GM12878 (cell line): ENCODE results near the gene COG1. TPM values are rescaled to one million over a fixed set of nuclear protein-coding genes. Genes with fewer than 3 reads are reported as not detected.

Experiments
- ATAC-seq: fragments of 200-7000 bp; cut with Tn5 transposase; 3 replicates; pipeline ENCODE4 v1.9.1; 2020; ENCODE audit warnings: mild to moderate bottlenecking, moderate library complexity
- BruUV-seq: library from RNA; stranded (reverse); fragments of 400-500 nt; replicated peaks from 2 replicates; lab custom pipeline; 2021; lab: Mats Ljungman, UMichigan
- CTCF ChIA-PET: fragments of 300-600 bp; sonication (Branson Sonifier 250); formaldehyde crosslinking; extraction: SDS; loops from one replicate; lab custom pipeline; 2021; ENCODE audit warnings: inconsistent platforms; lab: Yijun Ruan, JAX
- POLR2A ChIA-PET: fragments of 350-600 bp; formaldehyde crosslinking; extraction: SDS; loops from one replicate; lab custom pipeline; 2021; ENCODE audit warnings: inconsistent platforms; lab: Charles Lee
- RAD21 ChIA-PET: fragments of 300-600 bp; sonication (Branson Sonifier 250); formaldehyde crosslinking; loops from one replicate; lab custom pipeline; 2023; ENCODE audit warnings: antibody characterized with exemption; ENCODE audit not compliant: unreplicated experiment; lab: Charles Lee
- SMC1A ChIA-PET: fragments of 300-600 bp; sonication (Branson Sonifier 250); formaldehyde crosslinking; loops from one replicate; lab custom pipeline; 2023; ENCODE audit not compliant: unreplicated experiment, uncharacterized antibody; lab: Charles Lee
- DNase-seq: peaks from one replicate; pipeline ENCODE4 v3.0.0-alpha.2; 2011; ENCODE audit warnings: low read depth, low spot score
- FAIRE-seq: peaks from 3 replicates; lab custom pipeline; 2011; peaks lifted over from hg19 to GRCh38; lab: Jason Lieb, UNC
- H2AFZ ChIP-seq: 2 replicates; pipeline ENCODE4 v1.6.0; 2011; ENCODE audit warnings: low read depth, low read length, control low read depth; ENCODE audit not compliant: control insufficient read depth
- H3K27ac ChIP-seq: 2 replicates; pipeline ENCODE4 v1.5.1; 2011; ENCODE audit warnings: control low read depth; ENCODE audit not compliant: control insufficient read depth, insufficient read depth
- H3K27me3 ChIP-seq, 2 experiments: replicated peaks in 1 of 2; 2 replicates each; pipeline versions ENCODE4 v1.6.0 to v1.6.1; 2011; ENCODE audit warnings: low read length in 1 of 2; ENCODE audit not compliant: control insufficient read depth in 2 of 2, insufficient read depth in 2 of 2
- H3K36me3 ChIP-seq, 2 experiments: 2 replicates each; pipeline ENCODE4 v1.5.1; 2011; ENCODE audit warnings: low read length in 1 of 2; ENCODE audit not compliant: control insufficient read depth in 2 of 2, insufficient read depth in 2 of 2
- H3K4me1 ChIP-seq: 2 replicates; pipeline ENCODE4 v1.6.1; 2011; ENCODE audit warnings: mild to moderate bottlenecking, low read length, moderate library complexity, mixed read lengths; ENCODE audit not compliant: control insufficient read depth, insufficient read depth
- H3K4me2 ChIP-seq: 2 replicates; pipeline ENCODE4 v1.6.0; 2011; ENCODE audit warnings: control low read depth; ENCODE audit not compliant: control insufficient read depth, insufficient read depth
- H3K4me3 ChIP-seq: fragments of 200-600 bp; sonication (generic); 2 replicates; pipeline ENCODE4 v1.5.1; 2016
- H3K79me2 ChIP-seq: 2 replicates; pipeline ENCODE4 v1.6.0; 2011; ENCODE audit warnings: low read length; ENCODE audit not compliant: control insufficient read depth, insufficient read depth
- H3K9ac ChIP-seq: 2 replicates; pipeline ENCODE4 v1.8.0; 2011; ENCODE audit warnings: low read length, control low read depth, mixed read lengths; ENCODE audit not compliant: control insufficient read depth, insufficient read depth
- H3K9me3 ChIP-seq: replicated peaks from 3 replicates; pipeline ENCODE4 v1.5.1; 2011; ENCODE audit warnings: mild to moderate bottlenecking, low read length; ENCODE audit not compliant: control insufficient read depth, insufficient read depth
- H4K20me1 ChIP-seq: 2 replicates; pipeline ENCODE4 v1.6.0; 2011; ENCODE audit not compliant: control insufficient read depth, insufficient read depth
- EP300 ChIP-seq, 2 experiments: fragments of 150-350 bp in 1 of 2; IDR thresholded peaks; 2 replicates each; pipeline ENCODE4 v1.6.1; 2011 to 2012; ENCODE audit warnings: low read depth in 2 of 2, low read length in 2 of 2, borderline replicate concordance in 1 of 2, improper control_type of control experiment in 1 of 2, inconsistent platforms in 1 of 2; ENCODE audit not compliant: control insufficient read depth in 1 of 2
- HDGF ChIP-seq: fragments of 450-650 bp; IDR thresholded peaks from 2 replicates; pipeline ENCODE4 v1.6.1; 2016; ENCODE audit warnings: antibody characterized with exemption
- JUNB ChIP-seq: IDR thresholded peaks from 2 replicates; pipeline ENCODE4 v1.6.1; 2016; ENCODE audit warnings: antibody characterized with exemption, mild to moderate bottlenecking
- LARP7 ChIP-seq: fragments of 450-650 bp; IDR thresholded peaks from 2 replicates; pipeline ENCODE4 v1.6.1; 2017; ENCODE audit warnings: mild to moderate bottlenecking
- PAX8 ChIP-seq: fragments of 450-650 bp; IDR thresholded peaks from 2 replicates; pipeline ENCODE4 v1.6.1; 2017; ENCODE audit warnings: mild to moderate bottlenecking, moderate library complexity
- WRNIP1 ChIP-seq: IDR thresholded peaks from 2 replicates; pipeline ENCODE4 v1.6.1; 2011; ENCODE audit warnings: low read depth, low read length, improper control_type of control experiment, borderline replicate concordance
- WGBS: methylation state at CpG from one replicate; pipeline ENCODE4 v1.1.6; 2016; ENCODE audit warnings: low lambda C conversion rate; ENCODE audit not compliant: insufficient replicate concordance, insufficient coverage; ENCODE audit errors: missing lambda C conversion rate; 5-methylcytosine and 5-hydroxymethylcytosine counted together
- in situ Hi-C: fragments of 300-500 bp; cut with MboI; formaldehyde crosslinking; loops from 9 replicates; pipeline ENCODE4 v1.14.3; 2018; ENCODE audit warnings: mixed read lengths
- intact Hi-C: fragments of 100-400 bp; cut with micrococcal nuclease; formaldehyde crosslinking; loops from one replicate; pipeline ENCODE4 v1.14.2; 2022; ENCODE audit not compliant: unreplicated experiment
- polyA plus RNA-seq, 11 experiments: library from polyadenylated mRNA; depleted of rRNA in 4 of 11; unstranded in 6 of 11; stranded (reverse) in 5 of 11; fragments of >200 nt; fragmentation: Nextera tagmentation in 4 of 11; fragmentation: Illumina TruSeq in 1 of 11; extraction: Ambion mirVana in 4 of 11; extraction: Trizol in 1 of 11; gene quantifications; 1 replicate in 1 of 11; 2 replicates in 10 of 11; pipeline versions ENCODE4 v1.2.1 to v1.2.3, GENCODE V29; 2011 to 2016; ENCODE audit warnings: inconsistent platforms in 2 of 11, missing spikeins in 2 of 11, low read depth in 1 of 11
- total RNA-seq, 4 experiments: library from RNA; depleted of rRNA in 3 of 4; stranded (reverse); fragments of >200 nt in 3 of 4; fragmentation: Illumina TruSeq in 1 of 4; extraction: Trizol in 1 of 4; gene quantifications; 2 replicates each; pipeline versions ENCODE4 v1.2.1 to v1.2.3, GENCODE V29; 2013 to 2021

Gene COG1
- total and polyA plus RNA-seq, 10 of the 15 experiments (the other 5 are each of a cell fraction or from before 2014, with no cell fraction given) = 10.5 to 24.1 (median 18.1) TPM

GRCh38 chr17:73186283-73187050, 6.4 kb upstream of the COG1 start:
- ChIA-PET POLR2A (no interaction called here), CTCF (interaction anchor here (0.9 to 14.4 kb wide), 3 partner anchors 184 to 460 kb away, joined by 4 to 219 read pairs (median 4); no protein-coding TSS in a partner anchor), RAD21 (interaction anchor here (1.0 to 6.2 kb wide), 2 partner anchors 200 to 460 kb away, joined by 3 to 137 read pairs; no protein-coding TSS in a partner anchor), SMC1A (interaction anchor here (1.6 to 9.2 kb wide), 3 partner anchors 184 to 460 kb away, joined by 5 to 134 read pairs (median 8); no protein-coding TSS in a partner anchor)
- in situ Hi-C loops (loop anchor here (5.0 kb wide), 2 partner anchors 199 to 459 kb away; no protein-coding TSS in a partner anchor), intact Hi-C loops (no loop called here)
- Histone ChIP-seq H3K27ac (no peak overlapping the region), H2AFZ (no peak overlapping the region), H3K9ac (no peak overlapping the region), H3K79me2 (no peaks in the 10 kb centered on the region), H3K4me2 (no peak overlapping the region), H3K4me3 (no peak overlapping the region), H3K27me3 (no peaks in the 10 kb centered on the region), H4K20me1 (no peaks in the 10 kb centered on the region), H3K9me3 (no peaks in the 10 kb centered on the region), H3K36me3 (no peaks in the 10 kb centered on the region), H3K4me1 (no peaks in the 10 kb centered on the region)
- ATAC-seq = no peak
- FAIRE-seq = no peak
- TF ChIP-seq JUNB (no peak), HDGF (no peak), WRNIP1 (no peak), LARP7 (no peak), EP300 (IDR thresholded peaks at IDR 0.05; ENCODE audit: borderline replicate concordance in 1 of 2, control insufficient read depth in 1 of 2, low read depth in 2 of 2, low read length in 2 of 2) (no peak), PAX8 (no peak)
- no peak for DNase-seq
- BruUV-seq = no TSS peak
- 90% methylated on average over 16 of the region's 16 CpGs for WGBS
